Adrenal gland (tissue), 5 donors: Measurements from ENCODE around the gene DNAAF5.

Experiments
- POLR2A ChIP-seq, 2 donors: fragments of 450-650 bp; IDR thresholded peaks; one replicate each; pipeline ENCODE4 v1.6.1; 2017; ENCODE audit warnings: antibody characterized with exemption in 2 of 2, mild to moderate bottlenecking in 2 of 2, moderate library complexity in 1 of 2
- TF ChIP-seq, protein P1 (sequence below), 6 experiments: fragments of 450-650 bp in 4 of 6; fragments of 200-600 bp in 2 of 6; sonication (generic) in 1 of 6; IDR thresholded peaks; 1 replicate in 5 of 6; 2 replicates in 1 of 6; pipeline versions ENCODE4 v1.5.1 to v1.8.0; 2016 to 2021; ENCODE audit warnings: antibody characterized with exemption in 6 of 6, mild to moderate bottlenecking in 2 of 6, moderate library complexity in 1 of 6
- donor health status: DM: no; HTN: no; CAD: no.

DNA sequence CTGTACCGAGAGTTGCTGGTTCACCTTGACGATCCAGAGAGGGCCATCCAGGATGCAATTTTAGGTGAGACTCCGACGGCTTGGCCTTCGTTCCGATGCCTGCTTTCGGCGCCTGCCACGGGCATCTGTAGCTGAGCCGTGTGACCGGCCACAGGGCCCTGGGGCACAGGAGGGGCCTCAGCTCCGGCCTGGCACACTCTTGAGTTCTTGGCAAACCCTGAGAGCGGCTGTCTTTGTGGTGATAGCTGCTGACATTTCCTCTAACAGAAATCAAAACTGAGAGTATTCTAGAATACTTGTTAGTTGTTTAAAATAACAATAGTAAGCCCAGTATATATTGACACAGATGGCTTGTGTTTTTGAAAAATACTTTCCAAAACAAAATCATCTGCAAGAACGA is 53.6 kb downstream of the DNAAF5 start:
- TF ChIP-seq, protein P1, sequence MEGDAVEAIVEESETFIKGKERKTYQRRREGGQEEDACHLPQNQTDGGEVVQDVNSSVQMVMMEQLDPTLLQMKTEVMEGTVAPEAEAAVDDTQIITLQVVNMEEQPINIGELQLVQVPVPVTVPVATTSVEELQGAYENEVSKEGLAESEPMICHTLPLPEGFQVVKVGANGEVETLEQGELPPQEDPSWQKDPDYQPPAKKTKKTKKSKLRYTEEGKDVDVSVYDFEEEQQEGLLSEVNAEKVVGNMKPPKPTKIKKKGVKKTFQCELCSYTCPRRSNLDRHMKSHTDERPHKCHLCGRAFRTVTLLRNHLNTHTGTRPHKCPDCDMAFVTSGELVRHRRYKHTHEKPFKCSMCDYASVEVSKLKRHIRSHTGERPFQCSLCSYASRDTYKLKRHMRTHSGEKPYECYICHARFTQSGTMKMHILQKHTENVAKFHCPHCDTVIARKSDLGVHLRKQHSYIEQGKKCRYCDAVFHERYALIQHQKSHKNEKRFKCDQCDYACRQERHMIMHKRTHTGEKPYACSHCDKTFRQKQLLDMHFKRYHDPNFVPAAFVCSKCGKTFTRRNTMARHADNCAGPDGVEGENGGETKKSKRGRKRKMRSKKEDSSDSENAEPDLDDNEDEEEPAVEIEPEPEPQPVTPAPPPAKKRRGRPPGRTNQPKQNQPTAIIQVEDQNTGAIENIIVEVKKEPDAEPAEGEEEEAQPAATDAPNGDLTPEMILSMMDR (IDR thresholded peaks at IDR 0.05) = no peak
- TF ChIP-seq POLR2A (IDR thresholded peaks at IDR 0.05) = no peak
